ENCODE results near the gene TTYH3.

The TTYH3 gene

GRCh38 chr7:2699289-2699620 is 67.5 kb downstream of the TTYH3 start:
- TF ChIP-seq CTCF (IDR thresholded peaks at IDR 0.05; ENCODE audit: borderline replicate concordance, insufficient read depth, low read depth, low read length): no peak
- no peak overlapping the region for H3K4me3 ChIP-seq (ENCODE audit: low read depth, low read length)

GRCh38 chr7:2700141-2700850 is 68.5 kb downstream of the TTYH3 start:
- TF ChIP-seq CTCF (IDR thresholded peaks at IDR 0.05; ENCODE audit: borderline replicate concordance, insufficient read depth, low read depth, low read length): no peak

GRCh38 chr7:2701424-2701823 is 69.6 kb downstream of the TTYH3 start:
- no peak overlapping the region for H3K4me3 ChIP-seq (ENCODE audit: low read depth, low read length)

More at GRCh38 chr7:2700141-2700850, 68.5 kb downstream of the TTYH3 start:
- H3K4me3 ChIP-seq (ENCODE audit: low read depth, low read length): no peak overlapping the region

GRCh38 chr7:2701832-2702593 is 70.2 kb downstream of the TTYH3 start:
- TF ChIP-seq CTCF (IDR thresholded peaks at IDR 0.05; ENCODE audit: borderline replicate concordance, insufficient read depth, low read depth, low read length): no peak
- no peak overlapping the region for H3K4me3 ChIP-seq (ENCODE audit: low read depth, low read length)

More at GRCh38 chr7:2701424-2701823, 69.6 kb downstream of the TTYH3 start:
- no peak for TF ChIP-seq CTCF (IDR thresholded peaks at IDR 0.05; ENCODE audit: borderline replicate concordance, insufficient read depth, low read depth, low read length)

- no peak for TF ChIP-seq CTCF (IDR thresholded peaks at IDR 0.05; ENCODE audit: borderline replicate concordance, insufficient read depth, low read depth, low read length)
- no peak overlapping the region for H3K4me3 ChIP-seq (ENCODE audit: low read depth, low read length)
Measured at GRCh38 chr7:2702594-2702957, 70.8 kb downstream of the TTYH3 start.

- TF ChIP-seq CTCF (IDR thresholded peaks at IDR 0.05; ENCODE audit: borderline replicate concordance, insufficient read depth, low read depth, low read length): no peak
- no peak overlapping the region for H3K4me3 ChIP-seq (ENCODE audit: low read depth, low read length)
Measured at GRCh38 chr7:2705371-2706096, 73.7 kb downstream of the TTYH3 start.
